HFF-Myc (cell line): ENCODE results near the gene ACADVL.
A peak's percentile ranks its signal among the peaks of the same experiment; 100 is the strongest.

Experiments
- DNase-seq: peaks from one replicate; pipeline ENCODE4 v3.0.0-alpha.2; 2011; ENCODE audit warnings: low read depth; ENCODE audit errors: extremely low read depth
- H3K4me3 ChIP-seq: replicated peaks from 2 replicates; pipeline ENCODE4 v1.5.1; 2011; ENCODE audit warnings: low read depth, mild to moderate bottlenecking, control low read depth, low read length
- CTCF ChIP-seq: IDR thresholded peaks from 2 replicates; pipeline ENCODE4 v1.5.1; 2012; ENCODE audit warnings: mild to moderate bottlenecking, low read depth, low read length, control low read depth; ENCODE audit errors: missing control alignments

The ACADVL gene

GRCh38 chr17:7229504-7229903 lies 9.8 kb downstream of the ACADVL start:
- H3K4me3 ChIP-seq, result no peak overlapping the region
- TF ChIP-seq CTCF, result no peak
- DNase-seq, result no peak

- DNase-seq, result no peak
- TF ChIP-seq CTCF, result no peak
- peak overlapping the region; percentile 92 for H3K4me3 ChIP-seq
These were observed 12.4 kb downstream of the ACADVL start for GRCh38 chr17:7232114-7232513.

- no peak for DNase-seq
- peak overlapping the region; percentile 92 for H3K4me3 ChIP-seq
- TF ChIP-seq CTCF, result no peak
These were observed 14.0 kb downstream of the ACADVL start for GRCh38 chr17:7233701-7234082.

- H3K4me3 ChIP-seq, result peak within 1 kb of the TSS; percentile 92
- no peak for DNase-seq
- no peak for TF ChIP-seq CTCF
These were observed 14.6 kb downstream of the ACADVL start, which contains the start of gene DVL2 for GRCh38 chr17:7234083-7234951. DVL2 (minus strand) TSS chr17:7234517; CDS start chr17:7234262, 255 bp downstream.

- H3K4me3 ChIP-seq, result no peak overlapping the region
These were observed 16.2 kb downstream of the ACADVL start for GRCh38 chr17:7235693-7236665.

More at GRCh38 chr17:7235693-7236665, 16.2 kb downstream of the ACADVL start:
- no peak for DNase-seq
- no peak for TF ChIP-seq CTCF
